Pulmonary artery endothelial cell (primary cell): ENCODE results near the gene ID3. TPM values are rescaled to one million over a fixed set of nuclear protein-coding genes. Genes with fewer than 3 reads are reported as not detected.

ENCODE experiments used
- DNase-seq: peaks from one replicate; pipeline ENCODE4 v3.0.0-alpha.2; 2011; ENCODE audit warnings: low read depth, low spot score
- total RNA-seq: library from RNA; depleted of rRNA; stranded (reverse); fragments of >200 nt; gene quantifications from 2 replicates; pipeline ENCODE4 v1.2.3, GENCODE V29; 2014

Gene ID3
- 189 and 206 TPM in 2 replicates for total RNA-seq

- peak; percentile 91 for DNase-seq
Measured at GRCh38 chr1:23559136-23559984, at the start of gene ID3. Gene ID3, minus strand, starts transcription at chr1:23559501. Its CDS starts 75 bp downstream, at chr1:23559426.

GRCh38 chr1:23607944-23608343, 48.6 kb upstream of the ID3 start:
- no peak for DNase-seq

GRCh38 chr1:23601968-23602876, 42.9 kb upstream of the ID3 start:
- DNase-seq: no peak

- DNase-seq: no peak
Measured at GRCh38 chr1:23601135-23601967, 42.0 kb upstream of the ID3 start.

- DNase-seq: no peak
Measured at GRCh38 chr1:23600283-23600682, 41.0 kb upstream of the ID3 start.

GRCh38 chr1:23599125-23599524, 39.8 kb upstream of the ID3 start:
- DNase-seq: no peak

- DNase-seq: no peak
Measured at GRCh38 chr1:23598424-23598823, 39.1 kb upstream of the ID3 start.

- no peak for DNase-seq
Measured at GRCh38 chr1:23597635-23598388, 38.5 kb upstream of the ID3 start.

- DNase-seq: no peak
Measured at GRCh38 chr1:23596382-23597358, 37.4 kb upstream of the ID3 start.

GRCh38 chr1:23594927-23595353, 35.6 kb upstream of the ID3 start:
- no peak for DNase-seq

GRCh38 chr1:23594149-23594907, 35.0 kb upstream of the ID3 start:
- DNase-seq: no peak

GRCh38 chr1:23593556-23594148, 34.4 kb upstream of the ID3 start:
- DNase-seq: no peak

GRCh38 chr1:23593042-23593521, 33.8 kb upstream of the ID3 start:
- DNase-seq: no peak

GRCh38 chr1:23592209-23592892, 33.0 kb upstream of the ID3 start:
- DNase-seq: no peak

- DNase-seq: no peak
Measured at GRCh38 chr1:23591460-23592208, 32.3 kb upstream of the ID3 start.

GRCh38 chr1:23590058-23590783, 30.9 kb upstream of the ID3 start:
- DNase-seq: no peak
